CD14-positive monocyte (primary cell): ENCODE measurements around the gene MRPS24. TPM values are rescaled to one million over a fixed set of nuclear protein-coding genes. Genes with fewer than 3 reads are reported as not detected.

ENCODE experiments used
- DNase-seq, 3 donors: peaks; one replicate each; pipeline ENCODE4 v3.0.0-alpha.2; 2011 to 2022
- H2AFZ ChIP-seq: 2 replicates; pipeline ENCODE4 v1.6.0; 2012; ENCODE audit warnings: mild to moderate bottlenecking, low read depth, low read length, inconsistent platforms; ENCODE audit not compliant: insufficient read depth, poor library complexity, severe bottlenecking
- H3K27ac ChIP-seq, 2 donors: 1 replicate in 1 of 2; 2 replicates in 1 of 2; pipeline ENCODE4 v1.5.1; 2012 to 2013; ENCODE audit warnings: low read length in 2 of 2, control low read depth in 1 of 2, inconsistent platforms in 1 of 2, low read depth in 1 of 2, mild to moderate bottlenecking in 1 of 2
- H3K27me3 ChIP-seq, 2 donors: one replicate each; pipeline versions ENCODE4 v1.6.0 to v1.6.1; 2011 to 2013; ENCODE audit warnings: low read length in 2 of 2; ENCODE audit not compliant: control insufficient read depth in 2 of 2, insufficient read depth in 2 of 2
- H3K36me3 ChIP-seq, 2 donors: replicated peaks in 1 of 2; 1 replicate in 1 of 2; 2 replicates in 1 of 2; pipeline versions ENCODE4 v1.5.1 to v1.6.1; 2012 to 2013; ENCODE audit warnings: low read length in 2 of 2, control low read depth in 1 of 2, inconsistent platforms in 1 of 2, mild to moderate bottlenecking in 1 of 2; ENCODE audit not compliant: insufficient read depth in 2 of 2, control insufficient read depth in 1 of 2
- H3K4me1 ChIP-seq, 2 donors: 1 replicate in 1 of 2; 2 replicates in 1 of 2; pipeline versions ENCODE4 v1.5.1 to v1.6.1; 2012 to 2013; ENCODE audit warnings: low read length in 2 of 2, control low read depth in 1 of 2, inconsistent platforms in 1 of 2, mild to moderate bottlenecking in 1 of 2, moderate library complexity in 1 of 2; ENCODE audit not compliant: insufficient read depth in 2 of 2, control insufficient read depth in 1 of 2
- H3K4me2 ChIP-seq: replicated peaks from 2 replicates; pipeline ENCODE3; 2012; ENCODE audit warnings: low read length, moderate library complexity, mild to moderate bottlenecking; ENCODE audit not compliant: poor library complexity, severe bottlenecking; ENCODE audit errors: extremely low read depth
- H3K4me3 ChIP-seq, 3 experiments: fragments of 200-600 bp in 1 of 3; sonication (generic) in 1 of 3; replicated peaks in 1 of 3; 1 replicate in 2 of 3; 2 replicates in 1 of 3; pipeline ENCODE4 v1.5.1; 2011 to 2013; ENCODE audit warnings: low read length in 3 of 3, mild to moderate bottlenecking in 3 of 3, control low read depth in 2 of 3, low read depth in 2 of 3, inconsistent platforms in 1 of 3, moderate library complexity in 1 of 3
- H3K79me2 ChIP-seq: 2 replicates; pipeline ENCODE4 v1.6.0; 2012; ENCODE audit warnings: mild to moderate bottlenecking, control low read depth, inconsistent platforms, low read length, moderate library complexity; ENCODE audit not compliant: insufficient read depth
- H3K9ac ChIP-seq: 2 replicates; pipeline ENCODE4 v1.6.0; 2017; ENCODE audit warnings: low read length, mild to moderate bottlenecking; ENCODE audit not compliant: insufficient read depth, poor library complexity, severe bottlenecking
- H3K9me3 ChIP-seq, 2 donors: replicated peaks in 1 of 2; 1 replicate in 1 of 2; 2 replicates in 1 of 2; pipeline versions ENCODE4 v1.5.1 to v1.6.1; 2012 to 2013; ENCODE audit warnings: low read length in 2 of 2, control low read depth in 1 of 2; ENCODE audit not compliant: control insufficient read depth in 1 of 2, insufficient read depth in 1 of 2
- H4K20me1 ChIP-seq: 2 replicates; pipeline ENCODE4 v1.6.0; 2012; ENCODE audit warnings: mild to moderate bottlenecking, low read length, control low read depth, moderate library complexity; ENCODE audit not compliant: insufficient read depth
- H3K27ac Mint-ChIP-seq, 7 donors: one replicate each; pipeline ENCODE4 v1.8.0; 2020; ENCODE audit warnings: mild to moderate bottlenecking in 7 of 7, mixed read lengths in 7 of 7, moderate library complexity in 6 of 7, inconsistent platforms in 2 of 7
- H3K27me3 Mint-ChIP-seq, 3 donors: one replicate each; pipeline ENCODE4 v1.8.0; 2021 to 2022; ENCODE audit warnings: low read depth in 3 of 3, mild to moderate bottlenecking in 3 of 3, mixed read lengths in 3 of 3, moderate library complexity in 3 of 3, inconsistent platforms in 1 of 3
- H3K36me3 Mint-ChIP-seq, 2 donors: one replicate each; pipeline ENCODE4 v1.8.0; 2020; ENCODE audit warnings: mixed read lengths in 2 of 2, inconsistent platforms in 1 of 2, mild to moderate bottlenecking in 1 of 2
- H3K4me1 Mint-ChIP-seq: one replicate; pipeline ENCODE4 v1.8.0; 2020; ENCODE audit warnings: mild to moderate bottlenecking, mixed read lengths
- H3K4me3 Mint-ChIP-seq, 2 donors: one replicate each; pipeline ENCODE4 v1.8.0; 2020; ENCODE audit warnings: mild to moderate bottlenecking in 2 of 2, mixed read lengths in 2 of 2, moderate library complexity in 1 of 2
- H3K9me3 Mint-ChIP-seq, 7 donors: one replicate each; pipeline ENCODE4 v1.8.0; 2020 to 2022; ENCODE audit warnings: mixed read lengths in 7 of 7, mild to moderate bottlenecking in 6 of 7, moderate library complexity in 6 of 7, inconsistent platforms in 2 of 7
- CTCF ChIP-seq: fragments of 200-600 bp; IDR thresholded peaks from one replicate; pipeline ENCODE4 v1.8.0; 2022; ENCODE audit warnings: antibody characterized with exemption, mild to moderate bottlenecking
- WGBS: methylation state at CpG from one replicate; pipeline ENCODE4 v1.1.5; 2013; ENCODE audit warnings: missing lambda C conversion rate; ENCODE audit not compliant: insufficient coverage; 5-methylcytosine and 5-hydroxymethylcytosine counted together
- intact Hi-C, 2 donors: fragments of 100-400 bp; cut with micrococcal nuclease; formaldehyde crosslinking; loops; one replicate each; pipeline versions ENCODE4 v1.15.0 to v1.15.1; 2023
- polyA plus RNA-seq, 3 donors: library from polyadenylated mRNA; depleted of rRNA in 1 of 3; unstranded in 2 of 3; stranded (reverse) in 1 of 3; fragments of 300-500 nt in 2 of 3; fragments of >200 nt in 1 of 3; fragmentation: Illumina TruSeq in 2 of 3; gene quantifications; 1 replicate in 2 of 3; 2 replicates in 1 of 3; pipeline ENCODE4 v1.2.3, GENCODE V29; 2012 to 2021

Gene MRPS24
- polyA plus RNA-seq, 3 donors: 79.2 to 112 (median 112) TPM

GRCh38 chr7:43879477-43879876, 10.2 kb upstream of the MRPS24 start:
- Histone ChIP-seq H3K9me3 (no peaks in the 10 kb centered on the region), H3K36me3 (peaks cover 41 to 64% of the 10 kb centered on the region in 2 donors), H3K27ac (no peak overlapping the region), H3K4me2 (no peak overlapping the region), H2AFZ (no peak overlapping the region), H3K79me2 (no peaks in the 10 kb centered on the region), H4K20me1 (no peaks in the 10 kb centered on the region), H3K4me1 (peaks cover 11 to 13% of the 10 kb centered on the region in 2 donors), H3K9ac (no peak overlapping the region), H3K4me3 (no peak overlapping the region), H3K27me3 (no peaks in the 10 kb centered on the region)
- H3K4me3 Mint-ChIP-seq: no peak overlapping the region
- peaks cover 12% of the 10 kb centered on the region for H3K4me1 Mint-ChIP-seq
- intact Hi-C loops: no loop called here
- H3K9me3 Mint-ChIP-seq: no peaks in the 10 kb centered on the region
- no peaks in the 10 kb centered on the region for H3K27me3 Mint-ChIP-seq
- no peak for TF ChIP-seq CTCF
- H3K36me3 Mint-ChIP-seq: peaks cover 63 to 76% of the 10 kb centered on the region in 2 donors
- peak in 1 of 3 donors; percentile 51 for DNase-seq
- H3K27ac Mint-ChIP-seq: peak overlapping the region in 1 of 7 donors; percentile 27
- no CpG with 5 or more reads among the region's 2 CpGs for WGBS

- peaks cover 57 to 70% of the 10 kb centered on the region in 2 donors for H3K36me3 Mint-ChIP-seq
These were observed 9.6 kb upstream of the MRPS24 start for GRCh38 chr7:43878867-43879266.

More at GRCh38 chr7:43878867-43879266, 9.6 kb upstream of the MRPS24 start:
- peak overlapping the region in 4 of 7 donors; percentile 13 to 32 (median 26) for H3K27ac Mint-ChIP-seq
- Histone ChIP-seq H3K27ac (no peak overlapping the region), H3K36me3 (peaks cover 38 to 58% of the 10 kb centered on the region in 2 donors), H3K9me3 (no peaks in the 10 kb centered on the region), H3K27me3 (no peaks in the 10 kb centered on the region), H4K20me1 (no peaks in the 10 kb centered on the region), H3K4me2 (no peak overlapping the region), H3K9ac (no peak overlapping the region), H3K4me3 (no peak overlapping the region), H3K79me2 (no peaks in the 10 kb centered on the region), H3K4me1 (peaks cover 11 to 13% of the 10 kb centered on the region in 2 donors), H2AFZ (no peak overlapping the region)
- 94% methylated on average over 3 of the region's 5 CpGs for WGBS
- no peaks in the 10 kb centered on the region for H3K9me3 Mint-ChIP-seq
- no peak for DNase-seq
- intact Hi-C loops: no loop called here
- H3K4me1 Mint-ChIP-seq: peaks cover 12% of the 10 kb centered on the region
- no peaks in the 10 kb centered on the region for H3K27me3 Mint-ChIP-seq
- H3K4me3 Mint-ChIP-seq: no peak overlapping the region
- TF ChIP-seq CTCF: no peak
